Measurements from ENCODE around the gene EXOC6B.

The EXOC6B gene

DNA sequence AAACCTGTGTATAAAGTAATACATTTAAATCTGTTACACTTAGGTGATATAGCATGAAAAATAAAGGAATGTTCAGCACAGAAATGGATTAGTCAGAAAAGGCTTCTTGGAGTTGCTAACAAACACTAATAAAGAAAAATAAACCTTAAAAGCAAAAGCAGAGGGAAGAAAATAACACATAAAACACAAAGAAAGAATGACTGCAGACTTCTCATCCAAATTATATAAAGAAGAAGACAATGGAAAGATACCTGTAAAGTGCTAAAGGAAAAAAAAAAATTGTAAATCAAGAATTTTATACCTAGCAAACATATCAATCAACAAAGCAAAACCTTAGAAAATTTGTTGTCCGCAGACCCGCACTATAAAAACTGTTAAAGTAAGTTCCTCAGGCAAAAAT lies 63.6 kb downstream of the EXOC6B start:
- no peaks in the 10 kb centered on the region for H3K79me1 ChIP-seq (ENCODE audit: low read length)
- no peak overlapping the region for H2BK15ac ChIP-seq (replicated peaks; ENCODE audit: low read depth)
- no peak overlapping the region for H2AK5ac ChIP-seq (ENCODE audit: low read length)
- no peak overlapping the region for H3K9ac ChIP-seq (ENCODE audit: low read length)
- H3K23ac ChIP-seq (ENCODE audit: low read length): no peak overlapping the region
- no peak overlapping the region for H3K18ac ChIP-seq (ENCODE audit: low read length)
- H3K4me3 ChIP-seq (ENCODE audit: low read length): no peak overlapping the region
- H3K4ac ChIP-seq (ENCODE audit: low read depth, low read length): no peak overlapping the region
- H3K27me3 ChIP-seq (ENCODE audit: insufficient read depth, low read length, poor library complexity): no peaks in the 10 kb centered on the region
- no peaks in the 10 kb centered on the region for H3K79me2 ChIP-seq (ENCODE audit: control insufficient read depth, insufficient read depth, low read length)
- no peak overlapping the region for H3K56ac ChIP-seq (ENCODE audit: low read length)
- H3K36me3 ChIP-seq (ENCODE audit: control insufficient read depth, insufficient read depth, low read length): no peaks in the 10 kb centered on the region
- H3K27ac ChIP-seq (ENCODE audit: low read depth, low read length): no peak overlapping the region
- no peak overlapping the region for H4K5ac ChIP-seq (ENCODE audit: low read length)
- WGBS (ENCODE audit: extremely low coverage, insufficient coverage, low lambda C conversion rate): no CpG with 5 or more reads among the region's 2 CpGs
- no peak overlapping the region for H2BK120ac ChIP-seq (ENCODE audit: low read depth, low read length)
- no peak overlapping the region for H3K4me2 ChIP-seq (ENCODE audit: low read length)
- no peak overlapping the region for H4K8ac ChIP-seq (ENCODE audit: low read depth, low read length)
- H3K4me1 ChIP-seq (ENCODE audit: control insufficient read depth, low read depth, low read length): peaks cover 2% of the 10 kb centered on the region
- H2BK5ac ChIP-seq (ENCODE audit: low read length): no peak overlapping the region
- DNase-seq: no peak

DNA sequence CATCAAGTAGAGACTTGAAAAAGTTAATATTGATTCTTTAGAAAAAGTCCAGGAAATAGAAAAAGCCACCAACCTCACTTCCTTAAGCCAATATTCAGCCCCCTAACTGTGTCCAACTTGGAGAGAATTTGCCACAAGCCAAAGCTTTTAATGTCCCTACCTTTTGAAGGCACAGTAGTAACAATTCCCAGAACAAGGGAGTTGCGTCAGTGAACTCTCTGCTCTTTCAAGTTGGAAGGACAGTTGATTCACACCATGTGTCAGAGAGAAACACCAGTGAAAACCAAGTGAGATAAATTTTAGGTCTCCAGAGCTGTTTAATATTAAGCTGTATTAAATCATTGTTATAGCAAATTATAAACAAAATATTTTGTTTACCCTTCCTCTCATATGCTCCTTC lies 66.1 kb downstream of the EXOC6B start:
- Histone ChIP-seq H4K8ac (ENCODE audit: low read depth, low read length) (no peak overlapping the region), H2BK120ac (ENCODE audit: low read depth, low read length) (no peak overlapping the region), H3K79me2 (ENCODE audit: control insufficient read depth, insufficient read depth, low read length) (no peaks in the 10 kb centered on the region), H2BK15ac (replicated peaks; ENCODE audit: low read depth) (no peak overlapping the region), H3K23ac (ENCODE audit: low read length) (no peak overlapping the region), H3K79me1 (ENCODE audit: low read length) (no peaks in the 10 kb centered on the region), H2AK5ac (ENCODE audit: low read length) (no peak overlapping the region), H3K27ac (ENCODE audit: low read depth, low read length) (no peak overlapping the region), H3K4me3 (ENCODE audit: low read length) (no peak overlapping the region), H4K5ac (ENCODE audit: low read length) (no peak overlapping the region), H3K9ac (ENCODE audit: low read length) (no peak overlapping the region), H3K4ac (ENCODE audit: low read depth, low read length) (no peak overlapping the region), H3K36me3 (ENCODE audit: control insufficient read depth, insufficient read depth, low read length) (no peaks in the 10 kb centered on the region), H3K4me2 (ENCODE audit: low read length) (no peak overlapping the region), H3K27me3 (ENCODE audit: insufficient read depth, low read length, poor library complexity) (no peaks in the 10 kb centered on the region), H2BK5ac (ENCODE audit: low read length) (no peak overlapping the region), H3K18ac (ENCODE audit: low read length) (no peak overlapping the region), H3K56ac (ENCODE audit: low read length) (no peak overlapping the region), H3K4me1 (ENCODE audit: control insufficient read depth, low read depth, low read length) (peaks cover 2% of the 10 kb centered on the region)
- WGBS (ENCODE audit: extremely low coverage, insufficient coverage, low lambda C conversion rate): no CpG with 5 or more reads among the region's 1 CpG
- DNase-seq: no peak

DNA sequence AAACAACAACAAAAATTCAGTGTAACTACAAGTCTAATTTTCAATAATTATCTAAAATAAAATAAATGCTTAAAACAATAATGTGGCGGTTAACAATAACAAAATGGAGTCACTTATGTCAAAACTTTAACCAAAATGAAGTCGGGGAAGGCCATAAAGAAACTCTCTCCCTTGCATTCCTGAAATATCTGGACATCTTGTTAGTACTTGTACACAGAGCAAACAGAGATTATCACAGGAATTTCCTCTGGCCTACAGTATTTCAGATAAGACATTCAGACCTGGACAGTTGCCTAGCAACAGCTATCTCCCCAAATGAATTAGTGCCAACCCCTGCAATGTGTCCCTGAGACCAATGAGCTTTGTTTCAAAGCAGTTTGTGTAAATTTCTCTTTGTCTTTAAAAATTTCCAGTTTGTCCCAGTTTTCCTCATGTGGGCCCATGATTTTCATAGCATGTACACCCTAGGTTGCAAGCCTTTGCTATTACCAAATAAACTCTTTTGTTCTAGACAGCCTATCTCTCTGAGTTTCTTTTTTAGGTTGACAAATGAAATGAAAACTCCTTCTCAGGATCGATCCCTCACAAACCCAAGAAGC lies 68.6 kb downstream of the EXOC6B start:
- no peaks in the 10 kb centered on the region for H3K79me1 ChIP-seq (ENCODE audit: low read length)
- no peaks in the 10 kb centered on the region for H3K79me2 ChIP-seq (ENCODE audit: control insufficient read depth, insufficient read depth, low read length)
- H2BK5ac ChIP-seq (ENCODE audit: low read length): no peak overlapping the region
- peaks cover 2% of the 10 kb centered on the region for H3K4me1 ChIP-seq (ENCODE audit: control insufficient read depth, low read depth, low read length)
- no peak overlapping the region for H3K9ac ChIP-seq (ENCODE audit: low read length)
- WGBS (ENCODE audit: extremely low coverage, insufficient coverage, low lambda C conversion rate): no CpG with 5 or more reads among the region's 3 CpGs
- no peaks in the 10 kb centered on the region for H3K27me3 ChIP-seq (ENCODE audit: insufficient read depth, low read length, poor library complexity)
- H3K23ac ChIP-seq (ENCODE audit: low read length): no peak overlapping the region
- peak; percentile 94 for DNase-seq
- no peak overlapping the region for H3K27ac ChIP-seq (ENCODE audit: low read depth, low read length)
- peak overlapping the region; percentile 17 for H3K56ac ChIP-seq (ENCODE audit: low read length)
- no peak overlapping the region for H3K4me2 ChIP-seq (ENCODE audit: low read length)
- H3K18ac ChIP-seq (ENCODE audit: low read length): no peak overlapping the region
- H2BK15ac ChIP-seq (replicated peaks; ENCODE audit: low read depth): no peak overlapping the region
- no peak overlapping the region for H4K5ac ChIP-seq (ENCODE audit: low read length)
- no peak overlapping the region for H4K8ac ChIP-seq (ENCODE audit: low read depth, low read length)
- H3K36me3 ChIP-seq (ENCODE audit: control insufficient read depth, insufficient read depth, low read length): no peaks in the 10 kb centered on the region
- H2BK120ac ChIP-seq (ENCODE audit: low read depth, low read length): no peak overlapping the region
- no peak overlapping the region for H2AK5ac ChIP-seq (ENCODE audit: low read length)
- no peak overlapping the region for H3K4me3 ChIP-seq (ENCODE audit: low read length)
- no peak overlapping the region for H3K4ac ChIP-seq (ENCODE audit: low read depth, low read length)

DNA sequence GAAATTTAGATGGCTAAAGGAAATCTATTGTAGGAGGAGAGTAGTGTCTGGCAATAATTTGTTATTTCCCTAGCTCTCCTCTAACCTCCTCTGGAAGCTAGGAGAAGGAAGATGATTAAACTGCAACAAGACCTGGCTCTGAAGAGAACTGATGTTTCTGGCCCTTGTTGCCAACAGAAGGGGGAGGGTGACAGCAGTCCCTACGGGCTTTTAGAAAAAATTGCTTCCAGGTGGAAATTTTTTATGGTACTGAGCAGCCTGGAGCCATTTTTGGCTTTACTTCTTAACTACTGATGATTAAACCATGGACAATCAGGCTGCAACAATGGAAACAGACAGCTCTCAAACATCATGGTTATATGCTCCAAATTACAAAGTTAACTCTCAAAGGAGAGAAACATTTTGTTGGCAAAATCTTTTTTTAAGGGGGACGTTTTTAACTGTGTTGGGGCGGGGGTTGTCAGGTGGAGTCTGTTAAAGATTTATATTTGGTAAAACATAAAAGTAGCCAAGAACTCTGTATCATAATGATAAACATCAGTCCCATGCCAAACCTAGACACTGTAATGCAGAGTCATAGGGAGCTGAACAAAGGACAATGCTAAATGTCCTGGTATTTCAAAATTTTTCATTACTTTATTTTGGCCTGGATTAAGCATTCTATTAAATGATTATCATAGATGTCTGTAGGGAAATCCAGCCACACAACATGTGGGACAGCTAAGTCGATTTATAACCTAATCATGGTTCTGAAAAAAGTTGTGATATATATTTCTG lies 70.0 kb downstream of the EXOC6B start:
- H3K79me1 ChIP-seq (ENCODE audit: low read length): no peaks in the 10 kb centered on the region
- WGBS (ENCODE audit: extremely low coverage, insufficient coverage, low lambda C conversion rate): no CpG with 5 or more reads among the region's 4 CpGs
- no peak overlapping the region for H2BK5ac ChIP-seq (ENCODE audit: low read length)
- H2BK120ac ChIP-seq (ENCODE audit: low read depth, low read length): no peak overlapping the region
- H3K27ac ChIP-seq (ENCODE audit: low read depth, low read length): no peak overlapping the region
- no peak overlapping the region for H3K56ac ChIP-seq (ENCODE audit: low read length)
- DNase-seq: no peak
- H3K36me3 ChIP-seq (ENCODE audit: control insufficient read depth, insufficient read depth, low read length): no peaks in the 10 kb centered on the region
- H2AK5ac ChIP-seq (ENCODE audit: low read length): no peak overlapping the region
- H3K9ac ChIP-seq (ENCODE audit: low read length): no peak overlapping the region
- H3K18ac ChIP-seq (ENCODE audit: low read length): peak overlapping the region; percentile 28
- no peaks in the 10 kb centered on the region for H3K79me2 ChIP-seq (ENCODE audit: control insufficient read depth, insufficient read depth, low read length)
- no peak overlapping the region for H3K4me3 ChIP-seq (ENCODE audit: low read length)
- H3K27me3 ChIP-seq (ENCODE audit: insufficient read depth, low read length, poor library complexity): no peaks in the 10 kb centered on the region
- H4K5ac ChIP-seq (ENCODE audit: low read length): no peak overlapping the region
- no peak overlapping the region for H3K4ac ChIP-seq (ENCODE audit: low read depth, low read length)
- H3K23ac ChIP-seq (ENCODE audit: low read length): no peak overlapping the region
- H4K8ac ChIP-seq (ENCODE audit: low read depth, low read length): no peak overlapping the region
- peaks cover 2% of the 10 kb centered on the region for H3K4me1 ChIP-seq (ENCODE audit: control insufficient read depth, low read depth, low read length)
- no peak overlapping the region for H2BK15ac ChIP-seq (replicated peaks; ENCODE audit: low read depth)
- no peak overlapping the region for H3K4me2 ChIP-seq (ENCODE audit: low read length)

DNA sequence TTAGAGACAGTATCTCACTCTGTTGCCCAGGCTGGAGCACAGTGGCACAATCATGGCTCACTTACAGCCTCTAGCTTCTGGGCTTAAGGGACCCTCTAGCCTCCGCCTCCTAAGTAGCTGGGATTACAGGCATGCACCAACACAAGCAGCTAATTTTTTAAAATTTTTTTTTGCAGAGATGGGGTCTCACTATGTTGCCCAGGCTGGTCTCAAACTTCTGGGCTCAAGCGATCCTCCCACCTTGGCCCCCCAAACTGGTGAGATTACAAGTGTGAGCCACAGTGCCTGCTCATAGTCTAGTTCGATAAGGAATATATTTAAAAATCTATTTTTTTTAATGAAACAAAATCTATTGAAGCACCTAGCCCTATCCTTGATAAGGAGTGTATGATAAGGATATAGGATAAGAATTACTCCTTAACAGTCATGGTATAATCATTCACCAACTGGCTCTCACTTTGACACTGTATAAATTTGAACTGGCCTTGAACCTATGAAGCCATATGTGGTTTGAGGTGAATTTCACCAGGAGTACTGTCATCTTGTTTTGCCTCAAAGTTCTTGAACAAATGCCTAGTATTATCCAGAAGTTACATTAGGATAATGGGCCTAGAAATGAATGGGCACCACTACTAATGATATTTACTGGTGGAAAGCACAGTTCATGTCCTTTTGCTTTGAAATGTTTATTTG lies 71.1 kb downstream of the EXOC6B start:
- DNase-seq: no peak
- H2BK15ac ChIP-seq (replicated peaks; ENCODE audit: low read depth): no peak overlapping the region
- no peak overlapping the region for H3K4me3 ChIP-seq (ENCODE audit: low read length)
- H3K27me3 ChIP-seq (ENCODE audit: insufficient read depth, low read length, poor library complexity): no peaks in the 10 kb centered on the region
- no peaks in the 10 kb centered on the region for H3K79me2 ChIP-seq (ENCODE audit: control insufficient read depth, insufficient read depth, low read length)
- H3K9ac ChIP-seq (ENCODE audit: low read length): no peak overlapping the region
- no peaks in the 10 kb centered on the region for H3K79me1 ChIP-seq (ENCODE audit: low read length)
- peaks cover 2% of the 10 kb centered on the region for H3K4me1 ChIP-seq (ENCODE audit: control insufficient read depth, low read depth, low read length)
- H3K4ac ChIP-seq (ENCODE audit: low read depth, low read length): no peak overlapping the region
- no peak overlapping the region for H2AK5ac ChIP-seq (ENCODE audit: low read length)
- H2BK5ac ChIP-seq (ENCODE audit: low read length): no peak overlapping the region
- WGBS (ENCODE audit: extremely low coverage, insufficient coverage, low lambda C conversion rate): no CpG with 5 or more reads among the region's 3 CpGs
- H4K5ac ChIP-seq (ENCODE audit: low read length): no peak overlapping the region
- H3K18ac ChIP-seq (ENCODE audit: low read length): no peak overlapping the region
- H3K4me2 ChIP-seq (ENCODE audit: low read length): no peak overlapping the region
- H3K56ac ChIP-seq (ENCODE audit: low read length): no peak overlapping the region
- H2BK120ac ChIP-seq (ENCODE audit: low read depth, low read length): no peak overlapping the region
- no peak overlapping the region for H3K23ac ChIP-seq (ENCODE audit: low read length)
- H3K36me3 ChIP-seq (ENCODE audit: control insufficient read depth, insufficient read depth, low read length): no peaks in the 10 kb centered on the region
- no peak overlapping the region for H4K8ac ChIP-seq (ENCODE audit: low read depth, low read length)
- no peak overlapping the region for H3K27ac ChIP-seq (ENCODE audit: low read depth, low read length)
